Right lobe of liver (tissue), 4 donors: ENCODE measurements around the gene UXS1.

Experiments used
- POLR2A ChIP-seq: fragments of 450-650 bp; IDR thresholded peaks from one replicate; pipeline ENCODE4 v1.6.1; 2017; ENCODE audit warnings: antibody characterized with exemption, mild to moderate bottlenecking
- TF ChIP-seq, protein P1 (sequence below), 4 donors: fragments of 200-600 bp in 3 of 4; fragments of 450-650 bp in 1 of 4; IDR thresholded peaks; one replicate each; pipeline versions ENCODE4 v1.5.1 to v1.8.0; 2016 to 2022; ENCODE audit warnings: antibody characterized with exemption in 4 of 4, mild to moderate bottlenecking in 2 of 4
- donor health status: DM: no; HTN: no; CAD: no.
- donor health status: DM: no; HTN: no; CAD: no.
- donor health status: DM: no; HTN: yes; CAD: no.

DNA sequence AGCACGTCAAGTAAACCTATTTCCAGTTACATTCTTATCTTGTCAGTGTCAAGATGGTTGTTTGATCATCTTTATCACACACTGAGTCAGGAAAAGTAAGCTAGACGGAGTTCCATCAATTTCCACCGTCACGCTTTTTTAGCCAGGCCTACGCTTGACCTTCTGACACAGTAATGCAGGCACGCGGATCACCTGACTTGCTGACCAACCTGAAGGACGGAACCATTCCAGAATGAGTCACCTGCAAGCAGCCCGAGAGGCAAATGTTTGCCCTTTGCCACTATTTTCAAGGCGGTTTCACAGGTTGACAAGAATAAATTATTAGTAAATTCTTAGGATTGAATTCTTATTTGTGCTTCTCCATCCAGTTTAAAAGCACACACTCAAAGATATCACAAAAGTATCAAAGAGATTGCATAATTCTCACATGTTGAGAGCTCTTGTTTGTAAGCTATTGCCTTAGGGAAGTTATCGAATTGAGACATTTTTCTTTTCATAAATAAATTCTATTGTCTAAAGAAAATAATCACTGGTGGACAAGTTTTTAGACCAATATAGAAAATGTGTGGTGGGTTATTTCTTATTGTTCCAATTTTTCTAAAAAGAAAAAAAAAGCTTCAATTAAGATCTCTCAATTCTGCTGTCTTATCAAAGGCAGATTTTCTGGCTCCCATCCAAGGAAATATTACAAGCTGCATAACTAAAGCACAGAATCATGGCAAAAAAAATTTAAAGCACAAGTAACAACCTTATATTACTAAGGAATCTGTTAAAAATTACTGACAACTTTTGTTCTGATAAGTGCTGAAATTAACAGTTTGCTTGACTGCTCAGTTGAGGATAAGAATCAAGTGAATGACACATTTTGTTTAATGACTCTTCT, 31.9 kb downstream of the UXS1 start:
- TF ChIP-seq, protein P1, sequence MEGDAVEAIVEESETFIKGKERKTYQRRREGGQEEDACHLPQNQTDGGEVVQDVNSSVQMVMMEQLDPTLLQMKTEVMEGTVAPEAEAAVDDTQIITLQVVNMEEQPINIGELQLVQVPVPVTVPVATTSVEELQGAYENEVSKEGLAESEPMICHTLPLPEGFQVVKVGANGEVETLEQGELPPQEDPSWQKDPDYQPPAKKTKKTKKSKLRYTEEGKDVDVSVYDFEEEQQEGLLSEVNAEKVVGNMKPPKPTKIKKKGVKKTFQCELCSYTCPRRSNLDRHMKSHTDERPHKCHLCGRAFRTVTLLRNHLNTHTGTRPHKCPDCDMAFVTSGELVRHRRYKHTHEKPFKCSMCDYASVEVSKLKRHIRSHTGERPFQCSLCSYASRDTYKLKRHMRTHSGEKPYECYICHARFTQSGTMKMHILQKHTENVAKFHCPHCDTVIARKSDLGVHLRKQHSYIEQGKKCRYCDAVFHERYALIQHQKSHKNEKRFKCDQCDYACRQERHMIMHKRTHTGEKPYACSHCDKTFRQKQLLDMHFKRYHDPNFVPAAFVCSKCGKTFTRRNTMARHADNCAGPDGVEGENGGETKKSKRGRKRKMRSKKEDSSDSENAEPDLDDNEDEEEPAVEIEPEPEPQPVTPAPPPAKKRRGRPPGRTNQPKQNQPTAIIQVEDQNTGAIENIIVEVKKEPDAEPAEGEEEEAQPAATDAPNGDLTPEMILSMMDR (IDR thresholded peaks at IDR 0.05) = no peak
- TF ChIP-seq POLR2A = no peak
